ENCODE data around the gene TDRD3.

The TDRD3 gene

GRCh38 chr13:60603049-60603448 is 206.0 kb downstream of the TDRD3 start:
- Histone ChIP-seq H3K27me3 (replicated peaks; ENCODE audit: control insufficient read depth, insufficient read depth, low read length) (no peaks in the 10 kb centered on the region), H3K4me3 (replicated peaks; ENCODE audit: low read depth, low read length) (no peak overlapping the region), H3K36me3 (ENCODE audit: control insufficient read depth, insufficient read depth, low read length) (no peaks in the 10 kb centered on the region)
- no peak for DNase-seq (ENCODE audit: extremely low read depth, insufficient read length)
- no peak for TF ChIP-seq CTCF (IDR thresholded peaks at IDR 0.05; ENCODE audit: insufficient read depth, low read length, poor library complexity, severe bottlenecking)

- no peak for DNase-seq (ENCODE audit: extremely low read depth, insufficient read length)
- no peak overlapping the region for H3K4me3 ChIP-seq (replicated peaks; ENCODE audit: low read depth, low read length)
- no peaks in the 10 kb centered on the region for H3K27me3 ChIP-seq (replicated peaks; ENCODE audit: control insufficient read depth, insufficient read depth, low read length)
- no peaks in the 10 kb centered on the region for H3K36me3 ChIP-seq (ENCODE audit: control insufficient read depth, insufficient read depth, low read length)
- TF ChIP-seq CTCF (IDR thresholded peaks at IDR 0.05; ENCODE audit: insufficient read depth, low read length, poor library complexity, severe bottlenecking) = no peak
Measured at GRCh38 chr13:60604058-60604457, 207.0 kb downstream of the TDRD3 start.

- DNase-seq (ENCODE audit: extremely low read depth, insufficient read length) = no peak
- no peaks in the 10 kb centered on the region for H3K36me3 ChIP-seq (ENCODE audit: control insufficient read depth, insufficient read depth, low read length)
- no peaks in the 10 kb centered on the region for H3K27me3 ChIP-seq (replicated peaks; ENCODE audit: control insufficient read depth, insufficient read depth, low read length)
- no peak overlapping the region for H3K4me3 ChIP-seq (replicated peaks; ENCODE audit: low read depth, low read length)
- no peak for TF ChIP-seq CTCF (IDR thresholded peaks at IDR 0.05; ENCODE audit: insufficient read depth, low read length, poor library complexity, severe bottlenecking)
Measured at GRCh38 chr13:60608954-60609353, 211.9 kb downstream of the TDRD3 start.

- Histone ChIP-seq H3K36me3 (ENCODE audit: control insufficient read depth, insufficient read depth, low read length) (no peaks in the 10 kb centered on the region), H3K27me3 (replicated peaks; ENCODE audit: control insufficient read depth, insufficient read depth, low read length) (no peaks in the 10 kb centered on the region), H3K4me3 (replicated peaks; ENCODE audit: low read depth, low read length) (no peak overlapping the region)
- no peak for TF ChIP-seq CTCF (IDR thresholded peaks at IDR 0.05; ENCODE audit: insufficient read depth, low read length, poor library complexity, severe bottlenecking)
- no peak for DNase-seq (ENCODE audit: extremely low read depth, insufficient read length)
Measured at GRCh38 chr13:60611523-60611922, 214.5 kb downstream of the TDRD3 start.

GRCh38 chr13:60612593-60612992 is 215.6 kb downstream of the TDRD3 start:
- no peak for TF ChIP-seq CTCF (IDR thresholded peaks at IDR 0.05; ENCODE audit: insufficient read depth, low read length, poor library complexity, severe bottlenecking)

GRCh38 chr13:60613080-60613479 is 216.1 kb downstream of the TDRD3 start:
- no peak for DNase-seq (ENCODE audit: extremely low read depth, insufficient read length)

More at GRCh38 chr13:60612593-60612992, 215.6 kb downstream of the TDRD3 start:
- no peak overlapping the region for H3K4me3 ChIP-seq (replicated peaks; ENCODE audit: low read depth, low read length)
- no peaks in the 10 kb centered on the region for H3K27me3 ChIP-seq (replicated peaks; ENCODE audit: control insufficient read depth, insufficient read depth, low read length)
- H3K36me3 ChIP-seq (ENCODE audit: control insufficient read depth, insufficient read depth, low read length) = no peaks in the 10 kb centered on the region
- no peak for DNase-seq (ENCODE audit: extremely low read depth, insufficient read length)

More at GRCh38 chr13:60613080-60613479, 216.1 kb downstream of the TDRD3 start:
- Histone ChIP-seq H3K4me3 (replicated peaks; ENCODE audit: low read depth, low read length) (no peak overlapping the region), H3K27me3 (replicated peaks; ENCODE audit: control insufficient read depth, insufficient read depth, low read length) (no peaks in the 10 kb centered on the region), H3K36me3 (ENCODE audit: control insufficient read depth, insufficient read depth, low read length) (no peaks in the 10 kb centered on the region)
- no peak for TF ChIP-seq CTCF (IDR thresholded peaks at IDR 0.05; ENCODE audit: insufficient read depth, low read length, poor library complexity, severe bottlenecking)

Measured in GM06990 (cell line).